Heart right ventricle (tissue), 16 donors: ENCODE results near the gene BTC. TPM values are rescaled to one million over a fixed set of nuclear protein-coding genes. Genes with fewer than 3 reads are reported as not detected.
"Not testable (repeated sequence)": the region's sequence is repeated elsewhere in the genome, so short reads cannot be mapped to it uniquely, and the experiment has no call there.

Experiments
- ATAC-seq, 8 donors: fragments of 200-7000 bp; cut with Tn5 transposase; one replicate each; pipeline ENCODE4 v1.9.1; 2020; ENCODE audit warnings: mild to moderate bottlenecking in 8 of 8, moderate library complexity in 8 of 8, moderate number of reproducible peaks in 1 of 8
- DNase-seq, 2 donors: peaks; one replicate each; pipeline ENCODE4 v3.0.0-alpha.2; 2020
- H3K27ac ChIP-seq, 10 donors: fragments of 200-600 bp; sonication (generic) in 2 of 10; one replicate each; pipeline versions ENCODE4 v1.5.0 to v1.8.0; 2020 to 2022; ENCODE audit warnings: mild to moderate bottlenecking in 3 of 10
- H3K27me3 ChIP-seq, 7 donors: fragments of 200-600 bp; one replicate each; pipeline ENCODE4 v1.8.0; 2021 to 2022; ENCODE audit warnings: mild to moderate bottlenecking in 2 of 7
- H3K36me3 ChIP-seq, 9 donors: fragments of 200-600 bp; sonication (generic) in 1 of 9; one replicate each; pipeline versions ENCODE4 v1.5.0 to v1.8.0; 2020 to 2022; ENCODE audit warnings: mild to moderate bottlenecking in 2 of 9
- H3K4me1 ChIP-seq, 9 donors: fragments of 200-600 bp; sonication (generic) in 1 of 9; one replicate each; pipeline versions ENCODE4 v1.5.0 to v1.8.0; 2020 to 2022; ENCODE audit warnings: mild to moderate bottlenecking in 4 of 9
- H3K4me3 ChIP-seq, 10 donors: fragments of 200-600 bp; sonication (generic) in 2 of 10; one replicate each; pipeline versions ENCODE4 v1.5.0 to v1.8.0; 2020 to 2022; ENCODE audit warnings: mild to moderate bottlenecking in 7 of 10, moderate library complexity in 2 of 10
- H3K9me3 ChIP-seq, 11 donors: fragments of 200-600 bp in 10 of 11; sonication (generic) in 2 of 11; one replicate each; pipeline versions ENCODE4 v1.5.0 to v1.8.0; 2013 to 2022; ENCODE audit warnings: mild to moderate bottlenecking in 2 of 11, control low read depth in 1 of 11, moderate library complexity in 1 of 11
- WGBS, 2 donors: extraction: QIAGEN DNeasy Blood & Tissue Kit; methylation state at CpG; one replicate each; pipeline ENCODE4 v1.1.7; 2013; ENCODE audit warnings: inconsistent platforms in 1 of 2; 5-methylcytosine and 5-hydroxymethylcytosine counted together
- intact Hi-C, 10 donors: fragments of 100-400 bp; cut with DNase I; formaldehyde crosslinking; loops; one replicate each; pipeline versions ENCODE4 v1.11.1 to v1.14.2; 2022
- polyA plus RNA-seq, 2 donors: library from polyadenylated mRNA; stranded (reverse); fragments of 200-250 nt; gene quantifications; one replicate each; pipeline ENCODE4 v1.2.3, GENCODE V29; 2013
- total RNA-seq, 10 donors: library from RNA; stranded (reverse); fragmentation: NEBNext Ultra II Directional in 3 of 10; extraction: Animal tissue kit (Norgen Biotek cat#: 25700) in 3 of 10; gene quantifications; one replicate each; pipeline versions ENCODE4 v1.2.1 to v1.2.4, GENCODE V29; 2021 to 2023
- TF ChIP-seq, protein P1 (sequence below), 9 donors: fragments of 200-600 bp; sonication (generic) in 2 of 9; IDR thresholded peaks; one replicate each; pipeline versions ENCODE4 v1.5.0 to v1.8.0; 2021 to 2022; ENCODE audit warnings: antibody characterized with exemption in 9 of 9, mild to moderate bottlenecking in 5 of 9, moderate library complexity in 1 of 9
- donor health status: Arrhythmogenic right ventricular cardiomyopathy.
- donor health status: ischemic (EF 13 %, LVEDD 7.1; RV severe dilation, severe dysfunction).
- donor health status: healthy with polysubstance abuse.
- donor health status: DM: no; HTN: yes; CAD: no.
- donor health status: DM: no; HTN: no; CAD: no.
- donor health status: ischemic (EF 25% LVEDD 6.9; RV normal size, moderate dysfunction).
- donor health status: ischemic (EF 25% LVEDD 5.7; RV mildly dilated, moderate dysfunction).
- donor health status: healthy.
- donor health status: DM: yes; HTN: yes; CAD: no.
- donor health status: Ischemic cardiomyopathy.
- donor health status: ischemic (EF 35%, LVEDD 5.7; RV mildly dilated, moderate dysfunction).
- donor health status: nonischemic (EF 11% LVEDD 7.7; RV severe dilation, severe dysfunction).
- donor health status: DM: yes; HTN: yes; CAD: no.
- donor health status: PGD.
- donor health status: ischemic (EF 29% LVEDD 5.4; RV normal size, mild dysfunction).
- donor health status: nonischemic (EF 23%, LVEDD 6.1; RV moderate dilation, normal function).

Gene BTC
- total and polyA plus RNA-seq, 12 donors: 0.03 to 0.88 (median 0.26) TPM; not detected in 1

DNA sequence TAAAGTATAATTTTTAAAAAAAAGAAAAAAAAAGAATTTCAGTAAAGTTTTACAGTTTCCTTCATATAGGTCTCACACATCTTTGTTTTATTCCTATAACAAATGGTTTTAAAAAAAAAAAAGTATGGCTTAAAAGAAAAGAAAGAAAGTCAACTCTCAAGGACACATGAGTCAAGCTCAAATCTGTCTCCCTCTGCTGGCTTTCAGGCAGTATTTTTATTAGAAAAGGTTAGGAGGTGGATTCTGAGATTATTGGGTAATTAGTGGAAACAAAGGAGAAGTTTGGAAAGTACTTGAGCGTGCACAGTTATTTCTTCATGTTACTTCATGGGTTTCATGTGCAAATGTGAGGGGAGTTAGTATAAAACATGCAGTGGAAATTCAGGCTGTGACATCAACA is 36.6 kb upstream of the BTC start:
- Histone ChIP-seq H3K4me3 (no peak overlapping the region), H3K9me3 (peaks cover 0 to 23% (median 0%) of the 10 kb centered on the region in 11 donors), H3K27me3 (no peaks in the 10 kb centered on the region), H3K27ac (no peak overlapping the region), H3K36me3 (no peaks in the 10 kb centered on the region), H3K4me1 (no peaks in the 10 kb centered on the region)
- WGBS, 2 donors: 85 to 93% methylated on average over 1 of the region's 1 CpG
- DNase-seq (no peak), ATAC-seq (no peak)
- intact Hi-C loops: no loop called here
- TF ChIP-seq, protein P1, sequence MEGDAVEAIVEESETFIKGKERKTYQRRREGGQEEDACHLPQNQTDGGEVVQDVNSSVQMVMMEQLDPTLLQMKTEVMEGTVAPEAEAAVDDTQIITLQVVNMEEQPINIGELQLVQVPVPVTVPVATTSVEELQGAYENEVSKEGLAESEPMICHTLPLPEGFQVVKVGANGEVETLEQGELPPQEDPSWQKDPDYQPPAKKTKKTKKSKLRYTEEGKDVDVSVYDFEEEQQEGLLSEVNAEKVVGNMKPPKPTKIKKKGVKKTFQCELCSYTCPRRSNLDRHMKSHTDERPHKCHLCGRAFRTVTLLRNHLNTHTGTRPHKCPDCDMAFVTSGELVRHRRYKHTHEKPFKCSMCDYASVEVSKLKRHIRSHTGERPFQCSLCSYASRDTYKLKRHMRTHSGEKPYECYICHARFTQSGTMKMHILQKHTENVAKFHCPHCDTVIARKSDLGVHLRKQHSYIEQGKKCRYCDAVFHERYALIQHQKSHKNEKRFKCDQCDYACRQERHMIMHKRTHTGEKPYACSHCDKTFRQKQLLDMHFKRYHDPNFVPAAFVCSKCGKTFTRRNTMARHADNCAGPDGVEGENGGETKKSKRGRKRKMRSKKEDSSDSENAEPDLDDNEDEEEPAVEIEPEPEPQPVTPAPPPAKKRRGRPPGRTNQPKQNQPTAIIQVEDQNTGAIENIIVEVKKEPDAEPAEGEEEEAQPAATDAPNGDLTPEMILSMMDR (IDR thresholded peaks at IDR 0.05): no peak

DNA sequence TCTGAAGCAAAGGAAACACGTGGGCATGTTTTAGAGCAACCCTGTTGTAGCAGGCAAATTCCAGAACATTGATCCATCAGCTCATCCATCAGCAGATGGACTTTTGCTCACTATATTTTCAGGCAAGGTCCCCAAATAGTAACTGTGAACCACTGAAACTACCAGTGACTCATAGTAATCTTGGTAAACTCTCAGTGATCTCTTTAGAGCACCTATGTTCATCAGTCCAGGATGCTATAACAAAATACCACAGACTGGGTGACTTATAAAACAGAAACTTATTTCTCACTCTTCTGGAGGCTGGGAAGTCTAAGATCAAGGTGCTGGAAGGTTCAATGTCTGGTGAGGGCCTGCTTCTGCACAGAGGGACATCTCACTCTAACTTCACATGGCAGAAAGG is 28.9 kb upstream of the BTC start:
- TF ChIP-seq, protein P1 (IDR thresholded peaks at IDR 0.05): no peak
- 41 to 52% methylated on average over 1 of the region's 1 CpG for WGBS, 2 donors
- H3K9me3 ChIP-seq: no peaks in the 10 kb centered on the region
- H3K4me3 ChIP-seq: no peak overlapping the region
- no peaks in the 10 kb centered on the region for H3K4me1 ChIP-seq
- intact Hi-C loops: no loop called here
- no peaks in the 10 kb centered on the region for H3K36me3 ChIP-seq
- no peak for DNase-seq
- H3K27ac ChIP-seq: no peak overlapping the region
- no peaks in the 10 kb centered on the region for H3K27me3 ChIP-seq
- ATAC-seq: no peak

DNA sequence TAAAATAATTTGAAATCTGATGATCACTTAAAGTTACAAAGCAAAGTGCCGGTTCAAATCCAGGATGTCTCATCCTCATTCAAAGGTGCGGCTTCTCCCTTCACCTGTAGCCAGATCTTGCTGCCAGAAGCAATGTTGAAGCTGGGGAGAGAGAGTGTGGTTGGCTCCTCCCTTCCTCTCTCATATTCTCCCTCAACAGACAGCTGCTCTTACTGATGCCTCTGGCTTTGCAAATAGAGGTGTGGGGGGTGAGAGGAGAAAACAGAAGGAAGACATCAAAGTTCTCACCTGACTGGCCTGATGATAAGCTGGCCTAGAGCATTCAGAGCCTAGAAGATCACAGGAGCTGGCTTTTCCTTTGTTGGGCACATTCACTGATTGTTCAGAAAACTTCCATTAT is 28.3 kb upstream of the BTC start:
- Histone ChIP-seq H3K27ac (no peak overlapping the region), H3K9me3 (no peaks in the 10 kb centered on the region), H3K4me3 (no peak overlapping the region), H3K27me3 (no peaks in the 10 kb centered on the region), H3K4me1 (no peaks in the 10 kb centered on the region), H3K36me3 (no peaks in the 10 kb centered on the region)
- ATAC-seq: no peak
- intact Hi-C loops: no loop called here
- 85 to 95% methylated on average over 2 of the region's 2 CpGs for WGBS, 2 donors
- DNase-seq: no peak
- TF ChIP-seq, protein P1 (IDR thresholded peaks at IDR 0.05): no peak

DNA sequence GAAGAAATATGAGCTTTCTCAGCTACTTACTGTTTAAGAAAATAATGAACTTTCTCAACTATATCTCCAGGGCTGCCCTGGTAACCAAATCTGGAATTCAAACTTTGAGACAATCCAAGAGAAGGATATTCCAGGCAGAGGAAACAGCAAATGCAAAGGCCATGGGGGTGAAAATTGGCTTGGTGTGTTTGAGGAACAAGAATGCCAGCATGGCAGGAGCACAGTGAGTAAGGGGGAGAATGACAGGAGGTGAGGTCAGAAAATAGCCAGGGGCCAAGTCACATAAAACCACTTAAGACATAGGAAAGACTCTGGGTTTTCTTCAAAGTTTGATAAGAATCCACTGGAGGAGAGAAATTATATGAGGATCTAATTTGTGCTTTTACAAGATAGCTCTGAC is 27.2 kb upstream of the BTC start:
- H3K27ac ChIP-seq: no peak overlapping the region
- TF ChIP-seq, protein P1 (IDR thresholded peaks at IDR 0.05): no peak
- no peaks in the 10 kb centered on the region for H3K4me1 ChIP-seq
- no peaks in the 10 kb centered on the region for H3K27me3 ChIP-seq
- intact Hi-C loops: no loop called here
- DNase-seq: no peak
- no peaks in the 10 kb centered on the region for H3K9me3 ChIP-seq
- H3K4me3 ChIP-seq: no peak overlapping the region
- no peak for ATAC-seq
- no peaks in the 10 kb centered on the region for H3K36me3 ChIP-seq

DNA sequence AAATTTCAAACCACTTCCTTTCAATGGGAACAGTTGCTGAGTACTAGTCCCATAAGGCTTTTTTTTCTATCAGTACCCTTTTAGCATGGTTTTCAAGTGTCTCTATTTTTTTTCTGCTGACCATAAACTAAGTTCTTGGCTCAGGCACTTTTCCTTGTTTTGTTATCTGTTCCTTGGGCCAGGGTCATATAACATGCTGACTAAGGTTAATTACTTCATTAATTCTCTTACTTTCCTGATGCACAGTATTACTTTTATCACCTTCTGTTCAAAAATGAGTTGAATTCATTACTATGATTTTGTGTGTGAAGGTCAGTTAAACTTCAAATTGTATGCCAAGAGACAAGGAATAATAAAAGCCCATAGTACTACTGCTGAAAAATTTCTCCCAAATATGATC is 19.7 kb upstream of the BTC start:
- Histone ChIP-seq H3K27me3 (no peaks in the 10 kb centered on the region), H3K4me1 (no peaks in the 10 kb centered on the region), H3K9me3 (peaks cover 0 to 2% (median 0%) of the 10 kb centered on the region in 11 donors), H3K27ac (no peak overlapping the region), H3K36me3 (no peaks in the 10 kb centered on the region), H3K4me3 (no peak overlapping the region)
- intact Hi-C loops: no loop called here
- ATAC-seq: no peak
- TF ChIP-seq, protein P1 (IDR thresholded peaks at IDR 0.05): no peak
- no peak for DNase-seq

DNA sequence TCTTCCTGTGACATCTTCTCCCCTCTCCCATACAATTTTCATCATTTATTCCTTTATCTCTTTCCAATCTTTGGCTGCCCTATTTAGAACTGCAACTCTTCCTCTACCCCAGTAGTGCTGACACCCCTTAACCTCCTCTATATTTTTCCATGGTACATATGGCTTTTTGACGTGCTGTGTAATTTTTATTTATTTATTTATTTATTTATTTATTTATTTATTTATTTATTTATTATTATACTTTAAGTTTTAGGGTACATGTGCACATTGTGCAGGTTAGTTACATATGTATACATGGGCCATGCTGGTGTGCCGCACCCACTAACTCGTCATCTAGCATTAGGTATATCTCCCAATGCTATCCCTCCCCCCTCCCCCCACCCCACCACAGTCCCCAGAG is 17.7 kb upstream of the BTC start:
- DNase-seq, H3K36me3 ChIP-seq, H3K9me3 ChIP-seq, H3K27me3 ChIP-seq, H3K27ac ChIP-seq, ATAC-seq, H3K4me1 ChIP-seq, intact Hi-C loops, H3K4me3 ChIP-seq: not testable (repeated sequence)
- WGBS, 2 donors: 74 to 80% methylated on average over 3 of the region's 3 CpGs
